Activated naive CD8-positive, alpha-beta T cell treated with anti-CD3 and anti-CD28 coated beads, Interleukin-2, amount 50 U/mL, for 24 hours (primary cell): ENCODE data around the gene RPP25L.
"Not testable (repeated sequence)": the region's sequence is repeated elsewhere in the genome, so short reads cannot be mapped to it uniquely, and the experiment has no call there.

Source experiments
- ATAC-seq: fragments of 150-1000 bp; cut with Tn5 transposase; one replicate; pipeline ENCODE4 v1.10.0; 2021
- DNase-seq: peaks from one replicate; pipeline ENCODE4 v3.0.0; 2021
- H3K27ac Mint-ChIP-seq: one replicate; pipeline ENCODE4 v1.8.0; 2021; ENCODE audit warnings: mild to moderate bottlenecking, mixed read lengths
- H3K27me3 Mint-ChIP-seq: one replicate; pipeline ENCODE4 v1.8.0; 2021; ENCODE audit warnings: mixed read lengths
- H3K36me3 Mint-ChIP-seq: one replicate; pipeline ENCODE4 v1.8.0; 2021; ENCODE audit warnings: low read depth, mixed read lengths
- H3K4me1 Mint-ChIP-seq: one replicate; pipeline ENCODE4 v1.8.0; 2021; ENCODE audit warnings: mixed read lengths
- H3K4me3 Mint-ChIP-seq: one replicate; pipeline ENCODE4 v1.8.0; 2021; ENCODE audit warnings: mild to moderate bottlenecking, moderate library complexity, mixed read lengths
- H3K9me3 Mint-ChIP-seq: one replicate; pipeline ENCODE4 v1.8.0; 2021; ENCODE audit warnings: mixed read lengths

The RPP25L gene

GRCh38 chr9:34647084-34647403 lies 35.1 kb upstream of the RPP25L start:
- H3K27ac Mint-ChIP-seq = peak overlapping the region; percentile 89

GRCh38 chr9:34646211-34647083 lies 34.5 kb upstream of the RPP25L start, which contains the start of gene GALT:
Gene GALT, plus strand, starts transcription at chr9:34646675. Its CDS starts 30 bp downstream, at chr9:34646705.
- DNase-seq = peak; percentile 99
- H3K4me3 Mint-ChIP-seq = peak within 1 kb of the TSS; percentile 86
- H3K36me3 Mint-ChIP-seq = peaks cover 17% of the 10 kb centered on the region
- ATAC-seq = peak; percentile 82
- H3K27ac Mint-ChIP-seq = peak within 1 kb of the TSS; percentile 89
- H3K9me3 Mint-ChIP-seq = no peaks in the 10 kb centered on the region
- H3K4me1 Mint-ChIP-seq = peaks cover 26% of the 10 kb centered on the region
- H3K27me3 Mint-ChIP-seq = no peaks in the 10 kb centered on the region

More at GRCh38 chr9:34647084-34647403, 35.1 kb upstream of the RPP25L start:
- H3K4me3 Mint-ChIP-seq = peak overlapping the region; percentile 86
- H3K9me3 Mint-ChIP-seq = no peaks in the 10 kb centered on the region
- peaks cover 17% of the 10 kb centered on the region for H3K36me3 Mint-ChIP-seq
- DNase-seq = no peak
- H3K4me1 Mint-ChIP-seq = peaks cover 26% of the 10 kb centered on the region
- no peaks in the 10 kb centered on the region for H3K27me3 Mint-ChIP-seq
- ATAC-seq = no peak

GRCh38 chr9:34644766-34645314 lies 32.9 kb upstream of the RPP25L start:
- ATAC-seq (no peak), DNase-seq (no peak)
- Mint-ChIP-seq H3K27ac (no peak overlapping the region), H3K4me1 (peaks cover 28% of the 10 kb centered on the region), H3K27me3 (no peaks in the 10 kb centered on the region), H3K9me3 (no peaks in the 10 kb centered on the region), H3K36me3 (peaks cover 17% of the 10 kb centered on the region), H3K4me3 (no peak overlapping the region)

GRCh38 chr9:34642679-34643078 lies 30.8 kb upstream of the RPP25L start:
- Mint-ChIP-seq H3K36me3 (peaks cover under 1% of the 10 kb centered on the region), H3K27me3 (no peaks in the 10 kb centered on the region), H3K4me3 (no peak overlapping the region), H3K27ac (no peak overlapping the region), H3K4me1 (peaks cover 30% of the 10 kb centered on the region), H3K9me3 (no peaks in the 10 kb centered on the region)
- no peak for ATAC-seq
- DNase-seq = no peak

GRCh38 chr9:34639322-34639721 lies 27.4 kb upstream of the RPP25L start:
- ATAC-seq, H3K4me3 Mint-ChIP-seq, H3K27me3 Mint-ChIP-seq, H3K9me3 Mint-ChIP-seq, DNase-seq, H3K27ac Mint-ChIP-seq: not testable (repeated sequence)
- peaks cover 32% of the 10 kb centered on the region for H3K4me1 Mint-ChIP-seq
- peaks cover 21% of the 10 kb centered on the region for H3K36me3 Mint-ChIP-seq

- peaks cover 36% of the 10 kb centered on the region for H3K4me1 Mint-ChIP-seq
- H3K27ac Mint-ChIP-seq = peak overlapping the region; percentile 94
- H3K9me3 Mint-ChIP-seq = no peaks in the 10 kb centered on the region
- ATAC-seq (no peak), DNase-seq (no peak)
- H3K4me3 Mint-ChIP-seq = peak overlapping the region; percentile 97
- H3K36me3 Mint-ChIP-seq = peaks cover 23% of the 10 kb centered on the region
- H3K27me3 Mint-ChIP-seq = no peaks in the 10 kb centered on the region
Observed at GRCh38 chr9:34638138-34638445, 26.2 kb upstream of the RPP25L start.

GRCh38 chr9:34637356-34638137 lies 25.6 kb upstream of the RPP25L start, which contains the start of gene SIGMAR1:
Gene SIGMAR1, minus strand, starts transcription at chr9:34637787. Its CDS starts 90 bp downstream, at chr9:34637697.
- H3K27me3 Mint-ChIP-seq = no peaks in the 10 kb centered on the region
- H3K4me1 Mint-ChIP-seq = peaks cover 36% of the 10 kb centered on the region
- peak; percentile 91 for ATAC-seq
- DNase-seq = peak; percentile 94
- H3K4me3 Mint-ChIP-seq = peak within 1 kb of the TSS; percentile 97
- peaks cover 23% of the 10 kb centered on the region for H3K36me3 Mint-ChIP-seq
- no peaks in the 10 kb centered on the region for H3K9me3 Mint-ChIP-seq
- H3K27ac Mint-ChIP-seq = peak within 1 kb of the TSS; percentile 94

GRCh38 chr9:34636791-34637355 lies 25.0 kb upstream of the RPP25L start:
- ATAC-seq = no peak

GRCh38 chr9:34635556-34635955 lies 23.7 kb upstream of the RPP25L start:
- no peak for ATAC-seq
- Mint-ChIP-seq H3K4me1 (peaks cover 34% of the 10 kb centered on the region), H3K27me3 (peaks cover 3% of the 10 kb centered on the region)

More at GRCh38 chr9:34636791-34637355, 25.0 kb upstream of the RPP25L start:
- Mint-ChIP-seq H3K9me3 (no peaks in the 10 kb centered on the region), H3K27me3 (no peaks in the 10 kb centered on the region), H3K36me3 (peaks cover 23% of the 10 kb centered on the region), H3K27ac (peak overlapping the region; percentile 94), H3K4me3 (peak overlapping the region; percentile 97), H3K4me1 (peaks cover 36% of the 10 kb centered on the region)
- no peak for DNase-seq

GRCh38 chr9:34634551-34635248 lies 22.8 kb upstream of the RPP25L start:
- peaks cover 11% of the 10 kb centered on the region for H3K27me3 Mint-ChIP-seq
- no peak overlapping the region for H3K27ac Mint-ChIP-seq
- H3K4me1 Mint-ChIP-seq = peaks cover 34% of the 10 kb centered on the region
- DNase-seq (no peak), ATAC-seq (no peak)
- no peaks in the 10 kb centered on the region for H3K9me3 Mint-ChIP-seq
- no peak overlapping the region for H3K4me3 Mint-ChIP-seq
- peaks cover 23% of the 10 kb centered on the region for H3K36me3 Mint-ChIP-seq

More at GRCh38 chr9:34635556-34635955, 23.7 kb upstream of the RPP25L start:
- H3K27ac Mint-ChIP-seq = no peak overlapping the region
- peaks cover 23% of the 10 kb centered on the region for H3K36me3 Mint-ChIP-seq
- no peak for DNase-seq
- no peaks in the 10 kb centered on the region for H3K9me3 Mint-ChIP-seq
- H3K4me3 Mint-ChIP-seq = peak overlapping the region; percentile 97

- peaks cover 23% of the 10 kb centered on the region for H3K36me3 Mint-ChIP-seq
- H3K4me3 Mint-ChIP-seq = peak overlapping the region; percentile 10
- peak; percentile 26 for ATAC-seq
- H3K27me3 Mint-ChIP-seq = peaks cover 18% of the 10 kb centered on the region
- peaks cover 38% of the 10 kb centered on the region for H3K4me1 Mint-ChIP-seq
- H3K9me3 Mint-ChIP-seq = no peaks in the 10 kb centered on the region
- peak overlapping the region; percentile 11 for H3K27ac Mint-ChIP-seq
- DNase-seq = peak; percentile 76
Observed at GRCh38 chr9:34633851-34634550, 22.1 kb upstream of the RPP25L start.

GRCh38 chr9:34633166-34633565 lies 21.3 kb upstream of the RPP25L start:
- DNase-seq (no peak), ATAC-seq (no peak)
- Mint-ChIP-seq H3K4me3 (no peak overlapping the region), H3K27ac (no peak overlapping the region), H3K27me3 (peaks cover 24% of the 10 kb centered on the region), H3K9me3 (no peaks in the 10 kb centered on the region), H3K4me1 (peaks cover 35% of the 10 kb centered on the region), H3K36me3 (peaks cover 23% of the 10 kb centered on the region)

- Mint-ChIP-seq H3K36me3 (peaks cover 12% of the 10 kb centered on the region), H3K4me1 (peaks cover 22% of the 10 kb centered on the region), H3K9me3 (no peaks in the 10 kb centered on the region), H3K4me3 (no peak overlapping the region), H3K27me3 (peaks cover 48% of the 10 kb centered on the region), H3K27ac (no peak overlapping the region)
- DNase-seq = no peak
- ATAC-seq = no peak
Observed at GRCh38 chr9:34630402-34631154, 18.7 kb upstream of the RPP25L start.
